K562 (cell line): ENCODE results near the gene CERS3. TPM values are rescaled to one million over a fixed set of nuclear protein-coding genes. Genes with fewer than 3 reads are reported as not detected.

ENCODE experiments used
- ATAC-seq: fragments of 200-7000 bp; cut with Tn5 transposase; 3 replicates; pipeline ENCODE4 v1.9.1; 2020; ENCODE audit warnings: moderate library complexity
- BruUV-seq: library from RNA; stranded (reverse); fragments of 400-500 nt; replicated peaks from 2 replicates; lab custom pipeline; 2021; lab: Mats Ljungman, UMichigan
- CTCF ChIA-PET: fragments of 300-600 bp; formaldehyde crosslinking; extraction: SDS; loops from one replicate; lab custom pipeline; 2021; ENCODE audit warnings: low intra/inter-chr PET ratio; lab: Yijun Ruan, JAX
- POLR2A ChIA-PET: fragments of 300-600, 350-650 bp; sonication (Branson Sonifier 250); formaldehyde crosslinking; extraction: SDS; loops from one replicate; lab custom pipeline; 2021; ENCODE audit warnings: antibody characterized with exemption, inconsistent platforms; lab: Yijun Ruan, JAX
- DNase-seq, 4 experiments: peaks; one replicate each; pipeline versions ENCODE4 v3.0.0 to v3.0.0-alpha.2; 2011 to 2018; ENCODE audit warnings: low spot score in 3 of 4, mixed read lengths in 3 of 4; ENCODE audit errors: extremely low read depth in 1 of 4
- FAIRE-seq: peaks from 2 replicates; lab custom pipeline; 2011; peaks lifted over from hg19 to GRCh38; lab: Jason Lieb, UNC
- H2AFZ ChIP-seq: 2 replicates; pipeline ENCODE4 v1.6.0; 2011; ENCODE audit warnings: low read depth, low read length, control low read depth, inconsistent platforms
- H3K27ac ChIP-seq: fragments of 200-600 bp; 3 replicates; pipeline ENCODE4 v1.8.0; 2011; ENCODE audit warnings: low read depth, mild to moderate bottlenecking, control low read depth, inconsistent platforms, low read length, moderate library complexity, mixed read lengths; ENCODE audit errors: extremely low read depth
- H3K27me3 ChIP-seq, 2 experiments: fragments of 300-600 bp in 1 of 2; 2 replicates in 1 of 2; 3 replicates in 1 of 2; pipeline versions ENCODE4 v1.6.0 to v1.8.0; 2011; ENCODE audit warnings: inconsistent platforms in 2 of 2, low read length in 2 of 2, mild to moderate bottlenecking in 1 of 2, mixed read lengths in 1 of 2, moderate library complexity in 1 of 2; ENCODE audit not compliant: control insufficient read depth in 2 of 2, insufficient read depth in 2 of 2
- H3K36me3 ChIP-seq: fragments of 300-600 bp; 3 replicates; pipeline ENCODE4 v1.8.0; 2011; ENCODE audit warnings: mild to moderate bottlenecking, low read length, inconsistent platforms; ENCODE audit not compliant: control insufficient read depth, insufficient read depth
- H3K4me1 ChIP-seq, 2 experiments: fragments of 200-600 bp in 1 of 2; replicated peaks in 1 of 2; 2 replicates in 1 of 2; 3 replicates in 1 of 2; pipeline versions ENCODE4 v1.5.1 to v1.8.0; 2011; ENCODE audit warnings: inconsistent platforms in 2 of 2, low read length in 2 of 2, mild to moderate bottlenecking in 1 of 2, mixed read lengths in 1 of 2, moderate library complexity in 1 of 2; ENCODE audit not compliant: control insufficient read depth in 2 of 2, insufficient read depth in 2 of 2
- H3K4me2 ChIP-seq: 2 replicates; pipeline ENCODE4 v1.6.1; 2011; ENCODE audit warnings: low read length, control low read depth, inconsistent platforms, mixed read lengths; ENCODE audit not compliant: insufficient read depth
- H3K4me3 ChIP-seq: fragments of 200-600 bp; sonication (generic), shearing (Covaris generic); 2 replicates; pipeline ENCODE4 v1.5.1; 2016; ENCODE audit warnings: control low read depth, inconsistent platforms
- H3K79me2 ChIP-seq: fragments of 200-600 bp; 3 replicates; pipeline ENCODE4 v1.8.0; 2011; ENCODE audit warnings: low read length, inconsistent platforms; ENCODE audit not compliant: control insufficient read depth, insufficient read depth
- H3K9ac ChIP-seq, 2 experiments: 2 replicates each; pipeline versions ENCODE4 v1.6.0 to v1.6.1; 2011; ENCODE audit warnings: low read depth in 2 of 2, low read length in 2 of 2, control low read depth in 1 of 2, inconsistent platforms in 1 of 2, mild to moderate bottlenecking in 1 of 2, mixed read lengths in 1 of 2; ENCODE audit not compliant: insufficient read depth in 1 of 2
- H3K9me1 ChIP-seq: one replicate; pipeline ENCODE4 v1.6.0; 2011; ENCODE audit warnings: inconsistent platforms, mild to moderate bottlenecking, low read length, moderate library complexity; ENCODE audit not compliant: control insufficient read depth, insufficient read depth
- H3K9me3 ChIP-seq: replicated peaks from 2 replicates; pipeline ENCODE4 v1.5.1; 2011; ENCODE audit warnings: low read depth, low read length, inconsistent platforms; ENCODE audit not compliant: control insufficient read depth, insufficient read depth
- H4K20me1 ChIP-seq: replicated peaks from 2 replicates; pipeline ENCODE4 v1.6.1; 2011; ENCODE audit warnings: low read length, inconsistent platforms, mixed read lengths; ENCODE audit not compliant: control insufficient read depth, insufficient read depth
- CHD1 ChIP-seq: fragments of 200-600 bp; sonication (generic); IDR thresholded peaks from one replicate; pipeline ENCODE4 v1.6.1; 2012; ENCODE audit warnings: mild to moderate bottlenecking, moderate library complexity, low read length, inconsistent platforms
- GTF2B ChIP-seq: IDR thresholded peaks from 2 replicates; pipeline ENCODE4 v1.6.1; 2011; ENCODE audit not compliant: insufficient read length; ENCODE audit errors: extremely low read depth
- MECOM ChIP-seq: fragments of 250-450 bp; sonication (Bioruptor Pico); IDR thresholded peaks from 2 replicates; pipeline ENCODE4 v1.8.0; 2022; ENCODE audit warnings: inconsistent platforms
- PHB ChIP-seq: fragments of 250-450 bp; sonication (Bioruptor Pico); IDR thresholded peaks from 2 replicates; pipeline ENCODE4 v1.5.0; 2021
- PHF20 ChIP-seq: fragments of 450-650 bp; IDR thresholded peaks from 2 replicates; pipeline ENCODE4 v1.6.1; 2018; ENCODE audit not compliant: partially characterized antibody
- POLR2A ChIP-seq: fragments of 450-650 bp; conservative IDR thresholded peaks from 2 replicates; pipeline ENCODE4 v1.6.1; 2016
- POLR2H ChIP-seq: IDR thresholded peaks from 2 replicates; pipeline ENCODE4 v1.6.1; 2016; ENCODE audit warnings: missing genetic modification characterization, low read depth, mild to moderate bottlenecking, control low read depth, missing compliant biosample characterization, moderate library complexity
- PTRF ChIP-seq: fragments of 450-650 bp; IDR thresholded peaks from 2 replicates; pipeline ENCODE4 v1.6.1; 2016; ENCODE audit warnings: mild to moderate bottlenecking, missing genetic modification characterization, missing compliant biosample characterization
- ZEB2 ChIP-seq: fragments of 450-650 bp; IDR thresholded peaks from 2 replicates; pipeline ENCODE4 v1.6.1; 2016
- ZNF407 ChIP-seq: fragments of 450-650 bp; IDR thresholded peaks from 2 replicates; pipeline ENCODE4 v1.6.1; 2016; ENCODE audit warnings: low read depth
- ZNF511 ChIP-seq: sonication (generic); formaldehyde crosslinking; IDR thresholded peaks from 2 replicates; pipeline ENCODE4 v1.8.0; 2022; ENCODE audit warnings: mild to moderate bottlenecking, missing genetic modification reagents
- WGBS: fragments of 100-300 bp; shearing (Covaris generic); methylation state at CpG from one replicate; pipeline ENCODE4 v1.1.6; 2016; ENCODE audit warnings: low coverage, mixed read lengths; ENCODE audit not compliant: insufficient coverage; ENCODE audit errors: missing lambda C conversion rate; 5-methylcytosine and 5-hydroxymethylcytosine counted together
- in situ Hi-C: fragments of 300-500 bp; cut with MboI; formaldehyde crosslinking; loops from 4 replicates; pipeline ENCODE4 v1.15.0; 2018; ENCODE audit warnings: inconsistent platforms, mixed read lengths
- intact Hi-C: fragments of 100-400 bp; cut with micrococcal nuclease; formaldehyde crosslinking; loops from 2 replicates; pipeline ENCODE4 v1.14.2; 2022
- polyA plus RNA-seq, 8 experiments: library from polyadenylated mRNA; depleted of rRNA in 4 of 8; stranded (reverse) in 5 of 8; unstranded in 3 of 8; fragments of >200 nt; fragmentation: Nextera tagmentation in 2 of 8; fragmentation: Illumina TruSeq in 1 of 8; extraction: Ambion mirVana in 2 of 8; extraction: Trizol in 1 of 8; gene quantifications; 2 replicates each; pipeline versions ENCODE4 v1.2.1 to v1.2.3, GENCODE V29; 2011 to 2014; ENCODE audit warnings: inconsistent platforms in 1 of 8, missing spikeins in 1 of 8
- total RNA-seq, 7 experiments: library from RNA; depleted of rRNA in 6 of 7; stranded (reverse); fragments of >200 nt in 6 of 7; fragmentation: Illumina TruSeq in 2 of 7; extraction: Trizol in 2 of 7; gene quantifications; 2 replicates each; pipeline versions ENCODE4 v1.2.1 to v1.2.3, GENCODE V29; 2011 to 2021; ENCODE audit warnings: low replicate concordance in 1 of 7

Gene CERS3
- total and polyA plus RNA-seq, 9 of the 15 experiments (the other 6 are each of a cell fraction or from before 2014, with no cell fraction given), result not detected

- Histone ChIP-seq H3K4me2 (no peak overlapping the region), H3K4me3 (no peak overlapping the region), H3K9me1 (no peaks in the 10 kb centered on the region), H3K36me3 (peaks cover 14% of the 10 kb centered on the region; the same call in 1 of the 3 replicates), H3K79me2 (no peaks in the 10 kb centered on the region), H3K4me1 (no peaks in the 10 kb centered on the region), H4K20me1 (no peaks in the 10 kb centered on the region), H2AFZ (no peak overlapping the region), H3K27me3 (no peaks in the 10 kb centered on the region), H3K27ac (no peak overlapping the region), H3K9me3 (peaks cover 3% of the 10 kb centered on the region), H3K9ac (no peak overlapping the region)
- WGBS, result 97% methylated on average over 16 of the region's 16 CpGs
- DNase-seq, result no peak
- TF ChIP-seq PHB (CRISPR knock-in tag), result no peak
- TF ChIP-seq ZEB2, result no peak
- no peak for TF ChIP-seq GTF2B
- no peak for TF ChIP-seq POLR2H
- TF ChIP-seq MECOM (CRISPR knock-in tag), result no peak
- no peak for TF ChIP-seq POLR2A
- TF ChIP-seq PTRF, result no peak
- no peak for TF ChIP-seq PHF20
- no peak for TF ChIP-seq CHD1
- no peak for TF ChIP-seq ZNF407
- no peak for TF ChIP-seq ZNF511 (CRISPR knock-in tag)
- ChIA-PET POLR2A (interaction anchor here (0.7 kb wide), 1 partner anchor 349 kb away, joined by 3 read pairs; no protein-coding TSS in a partner anchor), CTCF (interaction anchor here (0.6 kb wide), 1 partner anchor 204 kb away, joined by 3 read pairs; no protein-coding TSS in a partner anchor)
- intact Hi-C loops, result no loop called here
- BruUV-seq, result no TSS peak
- in situ Hi-C loops, result no loop called here
- ATAC-seq, result no peak
- no peak for FAIRE-seq
These were observed 24.7 kb upstream of the CERS3 start for GRCh38 chr15:100553468-100553867.
